ENCODE results near the gene APEH. TPM values are rescaled to one million over a fixed set of nuclear protein-coding genes. Genes with fewer than 3 reads are reported as not detected.

Gene APEH
- total RNA-seq = 100 to 1,000 TPM in 1 of 4 donors, 10 to 100 TPM in 3; 60.7 to 102 (median 89.4) TPM

DNA sequence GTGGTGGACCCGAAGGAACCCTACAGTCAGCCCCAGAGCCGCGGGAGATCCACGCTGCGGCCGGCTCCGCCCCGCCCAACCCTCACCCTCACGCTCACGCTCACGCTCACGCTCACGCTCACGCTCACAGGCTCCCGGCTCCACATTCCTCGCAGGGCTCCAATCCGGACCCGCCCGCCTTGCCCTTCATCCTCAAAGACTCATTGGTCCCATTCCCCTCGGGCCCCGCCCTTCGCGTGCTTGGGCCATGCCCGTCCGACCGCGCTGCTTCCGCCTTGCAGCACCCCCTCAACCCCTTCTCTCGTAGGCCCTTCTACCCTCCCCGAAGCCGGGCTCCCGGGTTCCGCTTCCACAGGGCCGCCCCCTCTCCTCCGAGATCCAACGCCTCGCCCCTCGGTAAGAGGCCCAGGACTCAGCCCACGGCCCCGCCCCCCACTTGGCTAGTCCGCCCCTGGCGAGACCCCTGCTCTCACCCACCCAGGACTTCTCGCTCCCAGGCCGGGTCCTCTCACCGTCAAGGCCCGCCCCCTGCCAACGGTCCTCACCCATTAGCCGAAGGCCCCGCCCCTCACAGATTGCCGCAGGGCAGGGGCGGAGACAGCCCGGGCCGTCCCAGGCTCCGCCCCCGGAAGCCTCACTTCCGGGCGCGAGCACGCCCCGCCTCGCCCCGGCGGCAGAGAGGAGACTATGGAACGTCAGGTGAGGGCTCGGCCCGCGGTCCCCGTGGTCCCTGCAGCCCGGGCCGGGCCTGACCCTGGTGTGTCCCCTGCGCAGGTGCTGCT, at the start of gene APEH:
APEH (plus strand) TSS at position 637 of the 782 bp plus-strand sequence; CDS start at position 688, 51 bp downstream.
- H3K27ac ChIP-seq = peak within 1 kb of the TSS; percentile 83 to 97 (median 97)
- peak within 1 kb of the TSS; percentile 66 to 93 (median 85) for H3K4me3 ChIP-seq
- peaks cover 14 to 36% (median 19%) of the 10 kb centered on the region in 3 donors for H3K4me1 ChIP-seq
- H3K36me3 ChIP-seq = peaks cover 6 to 35% (median 23%) of the 10 kb centered on the region in 3 donors
- WGBS, 2 donors = 1% methylated on average over 28 of the region's 71 CpGs; no CpG with 5 or more reads in 1 of the 2 donors
- intact Hi-C loops (cut with DNase I) = loop anchor here (5.0 kb wide), 1 partner anchor 137 kb away; no protein-coding TSS in a partner anchor
- no peaks in the 10 kb centered on the region for H3K27me3 ChIP-seq
- H3K9me3 ChIP-seq = no peaks in the 10 kb centered on the region
- TF ChIP-seq, protein P1, sequence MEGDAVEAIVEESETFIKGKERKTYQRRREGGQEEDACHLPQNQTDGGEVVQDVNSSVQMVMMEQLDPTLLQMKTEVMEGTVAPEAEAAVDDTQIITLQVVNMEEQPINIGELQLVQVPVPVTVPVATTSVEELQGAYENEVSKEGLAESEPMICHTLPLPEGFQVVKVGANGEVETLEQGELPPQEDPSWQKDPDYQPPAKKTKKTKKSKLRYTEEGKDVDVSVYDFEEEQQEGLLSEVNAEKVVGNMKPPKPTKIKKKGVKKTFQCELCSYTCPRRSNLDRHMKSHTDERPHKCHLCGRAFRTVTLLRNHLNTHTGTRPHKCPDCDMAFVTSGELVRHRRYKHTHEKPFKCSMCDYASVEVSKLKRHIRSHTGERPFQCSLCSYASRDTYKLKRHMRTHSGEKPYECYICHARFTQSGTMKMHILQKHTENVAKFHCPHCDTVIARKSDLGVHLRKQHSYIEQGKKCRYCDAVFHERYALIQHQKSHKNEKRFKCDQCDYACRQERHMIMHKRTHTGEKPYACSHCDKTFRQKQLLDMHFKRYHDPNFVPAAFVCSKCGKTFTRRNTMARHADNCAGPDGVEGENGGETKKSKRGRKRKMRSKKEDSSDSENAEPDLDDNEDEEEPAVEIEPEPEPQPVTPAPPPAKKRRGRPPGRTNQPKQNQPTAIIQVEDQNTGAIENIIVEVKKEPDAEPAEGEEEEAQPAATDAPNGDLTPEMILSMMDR (IDR thresholded peaks at IDR 0.05) = peak in 1 of 6 experiments; percentile 14
- peak in 3 of 4 donors; percentile 67 to 79 (median 69) for TF ChIP-seq POLR2A (IDR thresholded peaks at IDR 0.05)
- DNase-seq = no peak

GRCh38 chr3:49625071-49625470, 49.1 kb upstream of the APEH start:
- no peak overlapping the region for H3K27ac ChIP-seq
- no peak for DNase-seq
- H3K27me3 ChIP-seq = no peaks in the 10 kb centered on the region
- WGBS, 2 donors = 95 to 97% methylated on average over 10 to 13 of the region's 13 CpGs
- intact Hi-C loops (cut with DNase I) = no loop called here
- TF ChIP-seq POLR2A (IDR thresholded peaks at IDR 0.05) = no peak
- TF ChIP-seq, protein P1 (IDR thresholded peaks at IDR 0.05) = no peak
- no peaks in the 10 kb centered on the region for H3K4me1 ChIP-seq
- no peaks in the 10 kb centered on the region for H3K36me3 ChIP-seq
- no peaks in the 10 kb centered on the region for H3K9me3 ChIP-seq
- H3K4me3 ChIP-seq = no peak overlapping the region

- Histone ChIP-seq H3K27me3 (no peaks in the 10 kb centered on the region), H3K9me3 (no peaks in the 10 kb centered on the region), H3K4me3 (no peak overlapping the region), H3K36me3 (no peaks in the 10 kb centered on the region), H3K27ac (no peak overlapping the region), H3K4me1 (no peaks in the 10 kb centered on the region)
- intact Hi-C loops (cut with DNase I) = no loop called here
- DNase-seq = no peak
- 38 to 49% methylated on average over 6 of the region's 8 CpGs for WGBS, 2 donors
- TF ChIP-seq, protein P1 (IDR thresholded peaks at IDR 0.05) = no peak
- TF ChIP-seq POLR2A (IDR thresholded peaks at IDR 0.05) = no peak
Measured at GRCh38 chr3:49626101-49626581, 48.0 kb upstream of the APEH start.

DNA sequence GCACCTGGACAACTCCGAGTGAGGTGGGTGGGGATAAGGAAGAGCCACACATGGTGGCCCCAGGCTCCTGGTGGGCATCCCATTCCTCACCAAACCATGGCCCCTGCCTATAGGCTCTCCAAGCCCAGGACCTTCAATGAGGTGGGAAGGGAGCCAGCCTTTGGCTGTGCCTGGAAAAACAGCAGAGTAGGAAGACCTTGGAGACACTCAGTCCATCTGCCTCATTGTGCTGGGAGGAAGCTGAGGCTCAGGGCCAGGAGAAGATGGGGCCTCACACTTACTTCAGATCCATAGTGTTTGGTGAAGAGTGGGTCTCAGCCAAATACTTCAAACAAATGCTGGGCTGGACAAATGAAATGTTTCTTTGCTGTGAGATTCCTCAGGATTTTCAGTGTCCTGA, 47.4 kb upstream of the APEH start:
- Histone ChIP-seq H3K9me3 (peaks cover 0 to 4% (median 0%) of the 10 kb centered on the region in 3 donors), H3K4me3 (no peak overlapping the region), H3K27ac (no peak overlapping the region), H3K36me3 (no peaks in the 10 kb centered on the region), H3K27me3 (no peaks in the 10 kb centered on the region), H3K4me1 (no peaks in the 10 kb centered on the region)
- DNase-seq = no peak
- no peak for TF ChIP-seq POLR2A (IDR thresholded peaks at IDR 0.05)
- TF ChIP-seq, protein P1 (IDR thresholded peaks at IDR 0.05) = no peak
- 100% methylated on average over 1 of the region's 1 CpG for WGBS, 2 donors
- intact Hi-C loops (cut with DNase I) = no loop called here

DNA sequence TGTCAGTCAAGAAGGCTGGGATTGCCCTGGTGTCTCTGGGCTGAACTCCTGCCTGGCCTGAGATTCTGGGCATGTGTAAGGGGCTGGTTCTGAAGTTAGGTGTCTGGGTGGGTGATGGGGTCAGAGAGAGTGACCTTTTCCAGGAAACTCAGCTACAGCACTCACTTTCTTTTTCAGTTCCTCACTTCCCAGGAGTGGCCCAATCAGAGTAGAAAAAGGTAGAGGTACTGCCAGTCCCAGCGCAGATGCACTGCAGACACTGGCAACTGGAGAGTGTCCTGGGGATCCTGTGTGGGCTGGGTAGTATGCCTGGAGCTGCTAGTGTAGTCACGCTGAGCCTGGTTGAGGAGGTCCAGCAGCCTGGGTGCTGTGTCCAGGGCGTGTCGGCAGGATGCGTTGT, 46.5 kb upstream of the APEH start:
- H3K4me3 ChIP-seq = no peak overlapping the region
- TF ChIP-seq, protein P1 (IDR thresholded peaks at IDR 0.05) = no peak
- no peak for TF ChIP-seq POLR2A (IDR thresholded peaks at IDR 0.05)
- no peak overlapping the region for H3K27ac ChIP-seq
- no peaks in the 10 kb centered on the region for H3K27me3 ChIP-seq
- intact Hi-C loops (cut with DNase I) = no loop called here
- H3K4me1 ChIP-seq = no peaks in the 10 kb centered on the region
- H3K36me3 ChIP-seq = no peaks in the 10 kb centered on the region
- no peak for DNase-seq
- H3K9me3 ChIP-seq = peaks cover 0 to 6% (median 0%) of the 10 kb centered on the region in 3 donors
- 92 to 100% methylated on average over 1 to 2 of the region's 5 CpGs for WGBS, 2 donors

Measured in esophagus squamous epithelium (tissue), 5 donors.